ENCODE data around the gene AACS.
A peak's percentile ranks its signal among the peaks of the same experiment; 100 is the strongest.
"Not testable (repeated sequence)": the region's sequence is repeated elsewhere in the genome, so short reads cannot be mapped to it uniquely, and the experiment has no call there.

AACS gene, protein sequence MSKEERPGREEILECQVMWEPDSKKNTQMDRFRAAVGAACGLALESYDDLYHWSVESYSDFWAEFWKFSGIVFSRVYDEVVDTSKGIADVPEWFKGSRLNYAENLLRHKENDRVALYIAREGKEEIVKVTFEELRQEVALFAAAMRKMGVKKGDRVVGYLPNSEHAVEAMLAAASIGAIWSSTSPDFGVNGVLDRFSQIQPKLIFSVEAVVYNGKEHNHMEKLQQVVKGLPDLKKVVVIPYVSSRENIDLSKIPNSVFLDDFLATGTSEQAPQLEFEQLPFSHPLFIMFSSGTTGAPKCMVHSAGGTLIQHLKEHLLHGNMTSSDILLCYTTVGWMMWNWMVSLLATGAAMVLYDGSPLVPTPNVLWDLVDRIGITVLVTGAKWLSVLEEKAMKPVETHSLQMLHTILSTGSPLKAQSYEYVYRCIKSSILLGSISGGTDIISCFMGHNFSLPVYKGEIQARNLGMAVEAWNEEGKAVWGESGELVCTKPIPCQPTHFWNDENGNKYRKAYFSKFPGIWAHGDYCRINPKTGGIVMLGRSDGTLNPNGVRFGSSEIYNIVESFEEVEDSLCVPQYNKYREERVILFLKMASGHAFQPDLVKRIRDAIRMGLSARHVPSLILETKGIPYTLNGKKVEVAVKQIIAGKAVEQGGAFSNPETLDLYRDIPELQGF

DNA sequence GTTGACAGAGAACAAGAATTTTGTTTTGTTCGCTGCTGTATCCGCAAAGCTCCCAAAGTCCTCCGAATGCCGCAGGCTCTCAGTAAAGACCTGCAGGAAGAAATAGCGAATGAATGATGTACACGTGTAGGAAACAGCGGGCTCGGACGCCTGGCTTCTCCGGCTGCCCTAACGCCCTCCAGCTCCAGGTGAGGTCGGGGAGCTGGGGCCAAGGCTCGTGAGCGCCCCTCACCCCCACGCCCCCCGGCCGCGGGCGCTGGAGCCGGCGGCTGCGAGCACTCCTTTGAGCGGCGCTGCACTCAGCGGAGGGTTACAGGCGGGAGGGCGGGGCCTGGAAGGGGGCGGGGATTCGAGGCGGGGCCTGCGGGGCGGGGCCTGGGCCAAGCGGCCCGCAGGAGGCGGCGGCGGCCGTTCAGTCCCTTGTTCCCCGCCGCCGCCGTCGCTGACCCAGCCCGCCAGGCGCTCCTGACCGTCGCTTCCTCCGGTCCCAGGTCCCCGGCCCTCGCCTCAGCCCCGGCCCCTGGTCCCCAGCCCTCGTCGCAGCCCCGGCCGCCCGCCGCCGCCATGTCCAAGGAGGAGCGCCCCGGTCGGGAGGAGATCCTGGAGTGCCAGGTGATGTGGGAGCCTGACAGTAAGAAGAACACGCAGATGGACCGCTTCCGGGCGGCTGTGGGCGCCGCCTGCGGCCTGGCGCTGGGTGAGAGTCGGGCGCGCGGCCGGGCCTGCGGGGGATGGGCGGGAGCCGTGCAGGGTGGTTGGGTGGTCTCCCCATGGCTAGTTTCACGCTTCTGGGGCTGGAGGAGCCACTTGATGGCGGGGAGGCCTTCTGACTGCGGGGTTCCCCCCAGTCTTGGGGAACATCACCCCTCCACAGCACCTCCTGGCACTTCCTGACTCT, at the start of gene AACS:
Gene AACS, plus strand, starts transcription at position 415 of the 898 bp plus-strand sequence. Its CDS starts 150 bp downstream, at position 565.
- DNase-seq (ENCODE audit: low spot score), result peak; percentile 65

DNA sequence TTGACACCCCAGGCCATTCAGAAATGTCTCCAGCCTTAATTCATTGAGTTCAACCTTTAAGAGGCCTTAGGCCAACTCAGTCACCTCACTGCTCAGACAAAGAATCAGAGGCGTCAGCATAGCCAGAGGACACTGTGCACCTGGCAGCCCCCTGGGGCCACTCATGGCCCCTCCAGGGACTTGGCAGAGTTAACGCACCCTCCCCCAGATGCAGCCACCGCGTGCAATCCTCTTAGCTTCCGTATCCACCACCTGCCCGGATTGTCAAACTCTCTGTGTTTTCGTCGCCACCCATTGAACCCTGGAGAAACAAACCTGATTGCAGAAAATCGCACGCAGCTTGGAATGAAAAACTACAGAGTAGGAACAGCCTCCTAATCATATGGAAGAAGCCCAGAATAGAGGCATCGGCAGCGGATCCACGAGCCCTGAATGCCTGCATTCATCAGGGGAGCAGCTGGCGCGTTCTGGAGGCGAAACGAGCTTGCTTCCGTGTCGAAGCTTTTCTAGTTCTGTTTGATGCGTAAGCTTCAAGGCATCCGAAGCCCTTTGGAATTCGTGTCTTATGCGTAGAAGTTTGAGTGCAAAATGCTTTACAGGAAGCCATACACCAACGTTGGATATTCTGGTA, 49.4 kb upstream of the AACS start:
- DNase-seq (ENCODE audit: low spot score), result no peak

DNA sequence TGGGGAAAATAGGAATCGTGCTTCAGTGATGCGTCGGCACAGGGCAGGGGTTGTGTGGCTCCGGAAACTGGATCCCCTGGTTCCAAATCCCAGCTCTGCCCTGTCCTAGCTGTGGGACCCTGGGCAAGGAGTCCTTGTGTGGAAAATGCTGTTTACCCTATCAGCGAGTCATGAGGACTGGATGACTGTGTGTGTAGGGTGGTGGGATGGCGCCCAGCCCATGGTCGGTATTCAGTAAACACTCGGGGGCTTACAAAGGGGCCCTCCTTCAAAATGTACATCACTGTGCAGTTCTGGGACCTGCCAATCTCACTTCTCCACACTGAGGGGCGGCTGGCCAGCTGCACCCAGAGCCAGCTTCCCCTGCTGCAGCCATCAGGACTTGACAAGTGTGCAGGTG, 47.4 kb upstream of the AACS start:
- no peak for DNase-seq (ENCODE audit: low spot score)

DNA sequence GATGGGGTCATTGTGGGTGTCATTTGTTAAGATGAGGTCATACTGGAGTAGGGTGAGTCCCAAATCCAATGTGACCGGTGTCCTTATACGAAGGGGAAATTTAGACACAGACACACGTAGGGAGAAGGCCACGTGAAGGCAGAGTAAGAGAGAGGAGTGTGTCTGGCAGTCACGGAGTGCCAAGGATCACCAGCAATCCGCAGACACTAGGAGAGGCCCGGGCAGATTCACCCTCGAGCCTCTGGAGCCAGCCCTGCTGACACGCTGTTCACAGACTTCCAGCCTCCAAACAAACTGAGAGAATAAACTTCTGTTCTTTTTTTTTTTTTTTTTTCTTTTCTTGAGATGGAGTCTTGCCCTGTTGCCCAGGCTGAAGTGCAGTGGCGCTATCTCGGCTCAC, 46.9 kb upstream of the AACS start:
- DNase-seq (ENCODE audit: low spot score), result no peak

DNA sequence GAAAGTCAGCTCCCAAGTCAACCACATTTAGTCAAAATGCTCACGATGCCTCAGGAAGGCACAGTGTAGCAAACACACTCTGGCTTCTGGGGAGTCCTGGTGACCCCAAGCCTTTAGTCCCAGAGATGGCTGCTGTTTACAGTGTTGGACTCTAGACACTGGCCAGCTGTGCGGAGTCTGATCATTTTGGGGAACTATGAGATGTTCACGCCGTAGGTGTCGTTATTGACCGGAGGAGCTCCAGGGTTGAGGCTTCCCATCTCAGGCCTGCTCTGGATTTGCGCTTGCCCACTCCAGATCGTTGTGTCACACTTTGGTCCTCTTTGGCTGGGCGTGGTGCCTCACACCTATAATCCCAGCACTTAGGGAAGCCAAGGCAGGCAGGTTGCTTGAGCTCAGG, 44.1 kb upstream of the AACS start:
- no peak for DNase-seq (ENCODE audit: low spot score)

DNA sequence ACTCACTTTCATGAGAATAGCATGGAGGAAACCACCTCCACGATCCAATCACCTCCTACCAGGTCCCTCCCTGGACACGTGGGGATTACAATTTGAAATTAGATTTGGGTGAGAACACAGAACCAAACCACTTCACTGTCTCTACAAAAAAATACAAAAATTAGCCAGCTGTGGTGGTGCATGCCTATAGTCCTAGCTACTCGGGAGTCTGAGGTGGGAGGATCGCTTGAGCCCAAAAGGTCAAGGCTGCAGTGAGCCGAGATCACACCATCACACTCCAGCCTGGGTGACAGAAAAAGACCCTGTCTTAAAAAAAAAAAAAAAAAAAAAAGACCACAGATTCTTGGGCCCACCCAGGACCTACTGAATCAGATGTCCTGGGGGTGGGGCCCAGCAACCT, 43.5 kb upstream of the AACS start:
- DNase-seq (ENCODE audit: low spot score), result no peak

DNA sequence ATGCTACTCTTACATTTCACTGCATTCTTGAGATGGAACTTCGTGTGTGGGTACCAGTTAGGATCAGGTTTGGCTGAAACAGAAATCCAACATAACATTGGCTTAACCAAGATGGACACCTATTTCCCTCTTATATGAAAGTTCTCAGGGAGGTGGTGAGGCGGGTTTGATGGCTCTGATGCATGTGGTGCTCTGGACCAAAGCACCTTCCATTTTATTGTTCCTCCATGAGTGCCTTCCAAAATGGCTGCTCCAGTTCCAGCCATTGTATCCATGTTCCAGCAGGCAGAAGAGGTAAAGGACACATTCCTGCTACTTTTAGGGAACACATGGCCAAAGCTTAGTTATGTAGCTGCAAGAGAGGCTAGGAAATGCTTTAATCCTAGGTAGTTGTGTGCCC, 42.2 kb upstream of the AACS start:
- no peak for DNase-seq (ENCODE audit: low spot score)

DNA sequence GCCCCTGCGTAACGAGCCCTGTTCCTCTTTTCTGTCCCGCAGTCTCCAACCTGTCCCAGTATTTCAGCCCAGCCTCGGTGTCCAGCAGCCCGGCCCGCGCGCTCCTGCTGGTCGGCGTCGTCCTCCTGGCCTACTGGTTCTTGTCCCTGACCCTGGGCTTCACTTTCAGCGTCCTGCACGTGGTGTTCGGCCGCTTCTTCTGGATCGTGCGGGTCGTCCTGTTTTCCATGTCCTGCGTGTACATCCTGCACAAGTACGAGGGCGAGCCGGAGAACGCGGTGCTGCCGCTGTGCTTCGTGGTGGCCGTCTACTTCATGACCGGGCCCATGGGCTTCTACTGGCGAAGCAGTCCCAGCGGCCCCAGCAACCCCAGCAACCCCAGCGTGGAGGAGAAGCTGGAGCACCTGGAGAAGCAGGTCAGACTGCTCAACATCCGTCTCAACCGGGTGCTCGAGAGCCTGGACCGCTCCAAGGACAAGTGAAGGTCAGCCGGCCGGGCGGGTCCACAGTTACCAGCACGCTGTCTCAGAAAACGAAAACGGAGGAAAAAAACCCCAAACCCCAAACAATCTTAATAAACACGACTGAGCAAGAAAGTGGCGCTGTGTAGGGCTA, 40.2 kb upstream of the AACS start:
- DNase-seq (ENCODE audit: low spot score), result no peak

DNA sequence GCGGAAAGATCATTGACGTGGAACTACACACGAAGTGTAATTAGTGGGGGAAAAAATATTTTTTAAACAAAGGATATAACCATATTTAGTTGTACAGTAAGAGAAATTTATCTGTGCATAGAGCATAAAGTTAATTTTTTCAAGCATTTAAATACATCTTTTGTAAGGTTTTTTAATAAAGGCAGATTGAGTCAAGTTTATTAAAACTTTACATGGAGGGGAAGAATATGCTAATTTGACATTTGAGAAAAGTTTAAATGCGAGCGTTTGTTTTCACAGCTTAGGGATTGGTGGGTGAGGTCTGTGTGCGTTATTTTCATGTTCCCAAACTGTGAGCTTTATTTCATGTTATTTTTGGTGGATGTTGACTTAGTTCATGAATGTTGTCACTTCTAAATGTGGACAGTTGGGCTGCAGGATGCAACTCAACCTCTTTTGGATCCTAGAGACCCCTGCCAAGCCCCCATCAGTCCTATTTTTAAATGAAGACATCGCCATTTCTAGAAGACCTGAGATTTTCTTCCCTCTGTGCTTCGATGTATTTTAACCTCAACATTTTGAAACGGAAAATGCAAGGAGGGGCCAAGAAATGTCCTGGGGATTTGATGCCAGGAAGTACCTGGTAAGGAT, 39.5 kb upstream of the AACS start:
- no peak for DNase-seq (ENCODE audit: low spot score)

DNA sequence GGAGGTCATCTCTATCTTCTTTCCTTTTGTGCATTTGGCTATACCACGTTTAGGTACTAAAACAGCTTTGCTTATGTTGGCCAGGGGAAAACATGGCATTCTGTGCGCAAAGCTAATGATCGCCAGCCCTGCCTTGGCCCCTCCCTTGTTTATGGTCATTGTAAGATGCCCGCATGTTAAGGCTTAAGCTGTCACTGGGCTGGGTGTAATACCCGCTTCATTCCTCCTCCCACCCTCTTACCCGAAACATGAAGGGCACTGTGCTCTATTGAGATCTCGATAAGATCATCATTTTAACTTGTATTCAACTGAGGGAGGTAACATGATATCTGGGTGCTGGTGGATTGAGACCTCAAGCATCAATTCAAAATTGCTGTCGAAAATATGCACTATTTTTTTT, 37.1 kb upstream of the AACS start:
- DNase-seq (ENCODE audit: low spot score), result no peak

DNA sequence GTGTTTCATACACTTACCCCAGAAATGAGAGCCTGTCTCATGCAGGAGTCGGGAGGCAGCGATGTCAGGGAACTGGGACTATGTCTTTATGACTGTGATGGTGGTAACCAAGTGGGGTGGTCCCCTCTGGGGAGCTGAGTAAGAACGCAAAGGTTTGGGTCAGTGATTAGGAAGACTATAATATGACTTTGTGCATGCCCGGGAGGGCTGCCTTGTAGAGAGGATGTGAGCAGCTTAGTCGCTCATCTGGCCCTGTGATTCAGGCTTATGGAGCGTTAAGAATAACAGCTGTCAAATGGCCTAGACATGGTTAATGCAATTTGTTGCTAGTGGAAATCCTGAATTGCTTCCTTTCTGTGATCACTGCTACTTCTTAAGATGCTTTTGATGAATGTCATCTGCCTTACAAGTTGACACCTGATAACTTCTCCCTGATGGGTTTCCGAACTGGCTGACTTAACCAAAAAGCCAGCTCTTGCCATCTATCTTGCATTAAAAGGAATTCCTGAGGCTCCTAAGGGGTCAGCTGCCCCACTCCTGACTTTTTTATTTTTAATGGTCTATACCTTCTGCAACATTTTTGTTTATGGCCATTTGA, 35.4 kb upstream of the AACS start:
- no peak for DNase-seq (ENCODE audit: low spot score)

DNA sequence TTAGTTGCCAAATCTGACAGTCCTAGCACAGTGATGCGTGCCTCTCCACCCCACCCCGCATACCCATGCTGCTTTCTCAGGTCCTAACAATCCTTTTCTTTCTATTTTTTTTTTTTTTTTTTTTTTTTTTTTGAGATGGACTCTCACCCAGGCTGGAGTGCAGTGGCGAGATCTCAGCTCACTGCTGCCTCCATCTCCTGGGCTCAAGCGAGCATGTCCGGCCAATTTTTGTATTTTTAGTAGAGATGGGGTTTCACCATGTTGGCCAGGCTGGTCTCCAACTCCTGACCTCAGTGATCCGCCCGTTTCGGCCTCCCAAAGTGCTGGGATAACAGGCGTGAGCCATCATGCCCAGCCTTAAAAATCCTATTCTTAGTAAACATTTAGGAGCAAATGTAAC, 33.8 kb upstream of the AACS start:
- not testable (repeated sequence) for DNase-seq (ENCODE audit: low spot score)

DNA sequence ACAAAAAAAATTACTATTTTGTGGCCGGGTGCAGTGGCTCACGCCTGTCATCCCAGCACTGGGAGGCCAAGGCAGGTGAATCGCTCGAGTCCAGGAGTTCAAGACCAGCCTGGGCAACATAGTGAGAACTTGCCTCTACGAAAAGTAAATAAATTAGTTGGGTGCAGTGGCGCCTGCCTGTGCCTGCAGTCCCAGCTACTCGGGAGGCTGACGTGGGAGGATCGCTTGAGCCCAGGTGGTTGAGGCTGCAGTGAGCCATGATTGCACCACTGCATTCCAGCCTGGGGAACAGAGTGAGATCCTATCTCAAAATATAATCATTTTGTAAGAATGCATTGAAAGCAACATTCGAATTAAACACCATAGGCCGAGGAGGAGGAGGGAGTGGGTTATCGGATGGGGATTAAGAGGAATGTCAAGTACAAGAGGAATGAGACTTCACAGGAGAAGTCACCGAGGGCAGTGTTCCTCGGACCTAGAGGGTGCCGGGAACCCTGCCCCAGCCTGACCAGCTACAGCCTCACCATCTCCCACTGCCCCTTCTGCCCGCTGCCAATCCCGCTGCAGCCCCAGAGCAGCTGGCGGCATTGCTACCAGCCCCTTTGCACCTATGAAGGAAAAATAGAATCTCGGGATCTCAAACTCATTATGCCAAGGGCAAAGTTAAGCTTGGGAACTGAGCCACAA, 32.6 kb upstream of the AACS start:
- DNase-seq (ENCODE audit: low spot score), result no peak

DNA sequence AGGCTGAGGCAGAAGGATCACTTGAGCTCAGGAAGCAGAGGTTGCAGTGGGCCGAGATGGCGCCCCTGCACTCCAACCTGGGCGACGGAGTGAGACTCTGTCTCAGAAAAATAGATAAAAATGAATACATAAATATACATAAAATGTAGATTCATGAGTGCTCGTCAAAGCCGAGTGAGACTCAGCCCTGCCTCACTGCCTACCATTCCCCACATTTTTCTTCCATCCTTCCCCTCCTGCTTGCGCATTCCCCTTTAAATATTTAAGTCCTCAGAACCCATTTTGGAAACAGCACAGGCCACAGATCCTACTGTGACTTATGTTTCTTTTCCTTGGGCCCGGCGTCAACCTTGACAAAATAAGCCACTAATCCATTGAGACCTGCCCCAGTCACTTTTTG, 31.9 kb upstream of the AACS start:
- DNase-seq (ENCODE audit: low spot score), result no peak

DNA sequence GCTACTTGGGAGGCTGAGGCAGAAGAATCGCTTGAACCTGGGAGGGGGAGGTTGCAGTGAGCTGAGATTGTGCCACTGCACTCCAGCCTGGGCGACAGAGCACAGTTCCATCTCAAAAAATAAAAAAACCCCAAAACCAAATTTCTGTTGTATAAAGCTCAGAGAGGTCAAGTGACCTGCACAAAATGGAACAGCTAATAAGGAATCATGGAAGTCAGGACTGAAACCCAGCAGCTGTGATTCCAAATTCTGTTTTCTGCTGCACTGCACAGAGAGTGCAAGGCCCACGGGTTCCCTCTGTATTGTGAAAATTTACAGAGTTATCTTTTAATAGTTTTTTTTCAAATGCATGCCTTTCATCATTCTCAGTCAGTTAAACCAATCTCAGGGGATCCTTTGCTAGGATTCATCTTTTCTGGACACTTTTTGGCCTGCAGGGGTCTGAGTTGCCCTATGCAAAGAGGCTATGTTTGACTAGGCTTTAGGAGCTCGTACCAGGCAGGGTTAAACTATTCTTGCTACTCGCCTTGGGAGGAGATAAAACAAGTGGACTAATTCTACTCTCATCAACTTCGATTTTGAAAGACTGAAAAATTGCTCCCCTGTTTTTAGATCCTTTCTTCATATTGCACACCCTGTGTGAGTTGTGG, 26.1 kb upstream of the AACS start:
- DNase-seq (ENCODE audit: low spot score), result no peak

DNA sequence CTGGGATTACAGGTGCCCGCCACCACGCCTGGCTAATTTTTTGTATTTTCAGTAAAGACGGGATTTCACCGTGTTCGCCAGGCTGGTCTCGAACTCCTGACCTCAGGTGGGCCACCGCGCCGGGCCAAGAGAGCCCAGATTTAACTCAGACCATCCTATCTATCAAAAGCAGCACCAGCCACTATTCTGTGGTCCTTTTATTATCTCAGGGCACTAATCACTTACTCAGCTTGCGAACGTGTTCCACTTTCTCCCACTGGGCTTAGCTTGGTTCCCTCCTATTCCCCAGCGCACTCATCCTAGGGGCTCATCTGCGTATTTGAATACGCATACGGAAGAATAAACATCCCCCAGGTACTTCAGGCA, 16.2 kb upstream of the AACS start:
- no peak for DNase-seq (ENCODE audit: low spot score)

DNA sequence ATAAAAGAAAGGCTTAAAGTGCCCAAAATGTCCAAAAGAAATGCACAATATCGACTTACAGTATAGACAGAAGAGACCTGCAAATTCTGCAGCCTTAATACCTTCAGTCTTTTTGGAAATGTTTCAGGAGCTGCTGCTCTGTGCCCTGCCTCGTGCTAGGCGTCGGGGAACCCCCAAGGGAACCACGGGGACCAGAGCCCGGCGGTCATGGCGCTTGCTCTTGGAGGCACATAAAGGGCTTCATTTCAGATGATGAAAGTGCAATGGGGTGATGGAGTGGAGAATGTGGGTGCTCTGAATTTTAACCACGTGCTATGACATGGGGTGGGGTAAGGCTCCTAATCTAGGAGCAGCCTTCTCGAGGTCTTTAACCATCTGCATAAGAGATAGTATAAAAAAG, 14.8 kb upstream of the AACS start:
- DNase-seq (ENCODE audit: low spot score), result no peak

DNA sequence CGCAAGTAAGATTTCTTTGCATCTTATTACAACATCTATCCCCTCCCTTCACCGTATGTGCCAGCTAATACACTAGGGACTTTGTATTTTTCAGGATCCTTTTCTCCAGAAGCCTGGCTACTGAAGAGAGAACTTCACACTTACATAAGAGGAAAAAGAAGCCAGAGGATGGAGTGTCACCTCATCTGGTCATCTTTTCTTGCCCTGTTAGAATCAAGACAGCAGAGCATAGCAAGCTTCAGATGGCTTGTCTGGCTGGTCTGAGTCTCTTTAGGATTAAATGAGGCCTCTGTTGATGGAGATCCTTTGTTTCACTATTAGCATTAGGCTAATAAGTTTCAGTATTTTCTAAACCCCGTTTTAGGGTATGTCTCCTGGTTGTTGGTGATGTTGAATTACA, 14.4 kb upstream of the AACS start:
- no peak for DNase-seq (ENCODE audit: low spot score)

DNA sequence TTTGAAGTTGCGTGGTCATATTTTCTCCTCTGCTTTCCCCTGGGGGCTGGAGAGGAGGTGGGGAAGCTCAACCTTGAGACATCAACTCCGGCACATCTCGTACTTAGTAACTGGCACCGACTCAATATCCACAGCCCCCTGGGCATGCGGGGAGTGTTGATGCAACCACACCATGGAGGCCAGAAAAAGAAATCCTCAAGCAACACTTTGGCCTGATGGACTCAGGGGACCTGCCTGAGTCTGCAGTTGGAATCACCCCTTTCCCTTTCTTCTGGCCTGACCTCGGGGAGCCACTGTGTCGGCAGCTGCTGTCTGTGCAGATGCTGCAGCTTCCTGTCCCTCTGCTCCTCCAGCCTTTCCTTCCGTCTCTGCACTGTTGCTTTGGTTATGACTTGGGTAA, 11.4 kb upstream of the AACS start:
- no peak for DNase-seq (ENCODE audit: low spot score)

DNA sequence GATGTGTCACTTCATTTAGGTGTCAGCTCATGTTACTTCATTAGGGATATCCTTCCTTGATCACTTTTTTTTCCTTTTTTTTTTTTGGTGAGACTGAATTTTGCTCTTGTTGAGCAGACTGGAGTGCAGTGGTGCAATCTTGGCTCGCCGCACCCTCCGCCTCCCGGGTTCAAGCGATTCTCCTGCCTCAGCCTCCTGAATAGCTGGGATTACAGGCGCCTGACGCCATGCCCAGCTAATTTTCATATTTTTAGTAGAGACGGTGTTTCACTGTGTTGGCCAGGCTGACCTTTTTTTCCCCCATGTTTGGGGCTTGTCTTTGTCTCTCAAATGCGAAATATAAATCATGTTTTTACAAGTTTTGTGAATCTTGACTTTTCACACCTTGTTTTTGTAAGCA, 9.6 kb upstream of the AACS start:
- DNase-seq (ENCODE audit: low spot score), result no peak
